ENCODE data around the gene SLC6A7.

SLC6A7 gene

GRCh38 chr5:150148117-150148927 lies 41.5 kb upstream of the SLC6A7 start:
- in situ Hi-C loops (cut with HindIII; ENCODE audit: low pct_unique_long_range_greater_than_20kb, low sequenced_read_pairs) = no loop called here
- TF ChIP-seq JUND (IDR thresholded peaks at IDR 0.05; ENCODE audit: low read depth) = no peak
- DNase-seq (ENCODE audit: low read depth in 1 of 2, low spot score in 1 of 2) = no peak

DNA sequence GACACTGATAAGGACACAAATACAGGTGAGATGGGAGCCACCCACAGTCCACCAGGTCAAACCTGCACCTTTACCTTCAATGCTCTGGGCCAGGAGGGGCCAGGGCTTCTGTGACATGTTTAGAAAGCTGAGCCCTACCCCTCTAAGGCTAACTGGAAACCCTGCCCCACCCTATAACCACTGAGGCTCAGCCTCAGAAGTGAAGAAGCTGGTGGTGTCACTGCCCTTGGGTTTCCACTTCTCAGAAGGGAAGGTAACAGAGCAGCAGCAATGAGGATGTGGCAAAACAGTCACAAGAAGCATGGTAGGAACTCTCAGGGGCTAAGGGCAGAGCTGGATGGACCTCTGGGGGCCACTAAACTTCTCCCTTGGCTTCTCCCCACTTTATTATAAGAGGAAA lies 40.2 kb upstream of the SLC6A7 start:
- TF ChIP-seq JUND (IDR thresholded peaks at IDR 0.05; ENCODE audit: low read depth) = no peak
- in situ Hi-C loops (cut with HindIII; ENCODE audit: low pct_unique_long_range_greater_than_20kb, low sequenced_read_pairs) = no loop called here

GRCh38 chr5:150152636-150153462 lies 37.0 kb upstream of the SLC6A7 start:
- no peak for TF ChIP-seq JUND (IDR thresholded peaks at IDR 0.05; ENCODE audit: low read depth)
- no peak for DNase-seq (ENCODE audit: low read depth in 1 of 2, low spot score in 1 of 2)
- in situ Hi-C loops (cut with HindIII; ENCODE audit: low pct_unique_long_range_greater_than_20kb, low sequenced_read_pairs) = no loop called here

More for the DNA sequence above, 40.2 kb upstream of the SLC6A7 start:
- DNase-seq (ENCODE audit: low read depth in 1 of 2, low spot score in 1 of 2) = no peak

- no peak for DNase-seq (ENCODE audit: low read depth in 1 of 2, low spot score in 1 of 2)
- in situ Hi-C loops (cut with HindIII; ENCODE audit: low pct_unique_long_range_greater_than_20kb, low sequenced_read_pairs) = no loop called here
- no peak for TF ChIP-seq JUND (IDR thresholded peaks at IDR 0.05; ENCODE audit: low read depth)
These were observed 36.4 kb upstream of the SLC6A7 start for GRCh38 chr5:150153483-150153882.

DNA sequence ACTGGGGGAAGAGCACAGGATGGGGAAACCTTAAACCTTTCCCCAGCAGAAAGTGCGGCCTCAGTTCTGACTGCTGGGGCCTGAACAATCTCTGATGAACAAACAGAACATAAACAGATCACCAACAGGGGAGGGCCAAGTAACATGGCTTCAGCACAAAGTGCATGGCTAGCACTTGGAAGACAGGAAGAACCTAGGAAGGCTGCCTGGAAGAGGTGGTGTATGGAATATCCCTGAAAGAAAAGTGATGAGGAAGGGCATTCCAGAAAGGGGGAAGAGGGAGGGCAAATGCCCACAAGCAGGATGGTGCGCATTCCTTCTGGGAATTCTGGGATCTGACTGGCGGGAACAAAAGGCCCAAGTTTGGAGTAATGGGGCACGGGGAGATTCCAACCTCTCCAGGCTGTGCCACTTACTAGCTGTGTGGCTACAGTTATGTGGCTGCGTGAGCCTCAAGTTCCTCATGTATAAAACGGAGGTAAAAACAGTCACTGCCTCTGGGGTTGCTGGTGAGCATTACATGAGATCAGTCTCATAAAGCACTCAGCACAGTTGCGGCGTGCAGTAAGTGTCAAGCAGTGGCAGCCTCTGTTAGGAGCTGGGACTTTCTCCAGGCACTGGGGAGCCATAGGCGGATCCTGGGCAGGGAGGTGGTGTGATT lies 35.8 kb upstream of the SLC6A7 start:
- in situ Hi-C loops (cut with HindIII; ENCODE audit: low pct_unique_long_range_greater_than_20kb, low sequenced_read_pairs) = no loop called here
- TF ChIP-seq JUND (IDR thresholded peaks at IDR 0.05; ENCODE audit: low read depth) = no peak
- DNase-seq (ENCODE audit: low read depth in 1 of 2, low spot score in 1 of 2) = peak in 1 of 2 experiments; percentile 44

DNA sequence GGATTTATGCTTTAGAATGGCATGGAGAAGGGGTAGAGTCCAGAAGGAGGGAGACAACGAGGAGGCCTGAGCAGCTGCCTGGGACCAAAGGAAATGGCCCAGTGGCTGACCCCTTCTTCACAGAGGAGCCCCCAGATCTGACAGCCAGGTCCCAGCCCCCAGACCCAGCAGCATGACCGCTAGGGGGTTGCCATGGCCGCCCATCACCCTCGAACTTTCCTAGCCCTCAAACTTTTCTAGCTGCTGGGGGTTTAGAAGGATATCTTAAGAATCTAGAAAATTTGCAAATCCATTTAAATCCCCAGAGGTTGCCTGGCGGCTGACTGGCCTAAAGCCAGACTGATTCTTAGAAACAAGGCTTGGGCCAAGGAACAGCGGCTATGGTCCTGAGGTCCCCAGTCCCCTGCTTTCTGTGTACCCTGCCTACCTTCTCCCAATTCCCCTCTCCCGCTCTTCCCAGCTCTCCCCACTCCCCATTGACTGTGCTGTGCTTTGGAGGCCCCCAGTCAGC lies 35.2 kb upstream of the SLC6A7 start:
- no peak for TF ChIP-seq JUND (IDR thresholded peaks at IDR 0.05; ENCODE audit: low read depth)
- no peak for DNase-seq (ENCODE audit: low read depth in 1 of 2, low spot score in 1 of 2)
- in situ Hi-C loops (cut with HindIII; ENCODE audit: low pct_unique_long_range_greater_than_20kb, low sequenced_read_pairs) = no loop called here

- in situ Hi-C loops (cut with HindIII; ENCODE audit: low pct_unique_long_range_greater_than_20kb, low sequenced_read_pairs) = no loop called here
- no peak for TF ChIP-seq JUND (IDR thresholded peaks at IDR 0.05; ENCODE audit: low read depth)
- DNase-seq (ENCODE audit: low read depth in 1 of 2, low spot score in 1 of 2) = no peak
These were observed 34.4 kb upstream of the SLC6A7 start, which contains the start of gene PDGFRB for GRCh38 chr5:150155258-150156026. PDGFRB (minus strand) TSS chr5:150155845; CDS start chr5:150137047, 18,798 bp downstream.

DNA sequence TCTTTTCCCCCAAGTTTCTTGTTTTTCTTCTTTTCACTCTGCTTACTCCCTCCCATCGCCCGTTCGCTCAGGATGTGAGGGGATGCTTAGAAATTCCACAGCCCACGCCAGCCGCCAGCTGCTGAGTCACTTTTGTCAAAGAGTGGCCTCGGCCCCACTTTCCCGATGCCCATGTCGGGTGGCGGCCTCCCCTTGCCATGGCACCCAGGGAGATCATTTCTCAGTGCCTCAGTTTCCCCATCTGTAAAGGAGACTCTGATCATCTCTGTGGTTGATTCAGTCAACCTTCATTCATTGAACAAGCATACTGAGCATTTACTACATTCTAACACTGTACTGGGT lies 33.9 kb upstream of the SLC6A7 start:
- DNase-seq (ENCODE audit: low read depth in 1 of 2, low spot score in 1 of 2) = no peak
- in situ Hi-C loops (cut with HindIII; ENCODE audit: low pct_unique_long_range_greater_than_20kb, low sequenced_read_pairs) = no loop called here
- no peak for TF ChIP-seq JUND (IDR thresholded peaks at IDR 0.05; ENCODE audit: low read depth)

- DNase-seq (ENCODE audit: low read depth in 1 of 2, low spot score in 1 of 2) = no peak
- in situ Hi-C loops (cut with HindIII; ENCODE audit: low pct_unique_long_range_greater_than_20kb, low sequenced_read_pairs) = no loop called here
- no peak for TF ChIP-seq JUND (IDR thresholded peaks at IDR 0.05; ENCODE audit: low read depth)
These were observed 33.3 kb upstream of the SLC6A7 start for GRCh38 chr5:150156540-150156939.

- TF ChIP-seq JUND (IDR thresholded peaks at IDR 0.05; ENCODE audit: low read depth) = no peak
- no peak for DNase-seq (ENCODE audit: low read depth in 1 of 2, low spot score in 1 of 2)
- in situ Hi-C loops (cut with HindIII; ENCODE audit: low pct_unique_long_range_greater_than_20kb, low sequenced_read_pairs) = no loop called here
These were observed 32.7 kb upstream of the SLC6A7 start for GRCh38 chr5:150157168-150157567.

GRCh38 chr5:150158170-150158949 lies 31.5 kb upstream of the SLC6A7 start:
- no peak for TF ChIP-seq JUND (IDR thresholded peaks at IDR 0.05; ENCODE audit: low read depth)
- no peak for DNase-seq (ENCODE audit: low read depth in 1 of 2, low spot score in 1 of 2)
- in situ Hi-C loops (cut with HindIII; ENCODE audit: low pct_unique_long_range_greater_than_20kb, low sequenced_read_pairs) = no loop called here

All from T47D (cell line).